ENCODE results near the gene FCRL2. TPM values are rescaled to one million over a fixed set of nuclear protein-coding genes. Genes with fewer than 3 reads are reported as not detected.

FCRL2 gene
- polyA plus RNA-seq, 3 donors: 0.65 TPM; not detected in 2

- H3K9me3 Mint-ChIP-seq: peaks cover 0 to 2% (median under 1%) of the 10 kb centered on the region in 7 donors
- Histone ChIP-seq H3K4me2 (replicated peaks; ENCODE audit: extremely low read depth, low read length, poor library complexity, severe bottlenecking) (no peak overlapping the region), H4K20me1 (ENCODE audit: insufficient read depth, low read length) (no peaks in the 10 kb centered on the region), H2AFZ (ENCODE audit: insufficient read depth, low read depth, low read length, poor library complexity, severe bottlenecking) (no peak overlapping the region), H3K79me2 (ENCODE audit: insufficient read depth, low read length) (no peaks in the 10 kb centered on the region), H3K9me3 (replicated peaks in 1 of 2; ENCODE audit: control insufficient read depth in 1 of 2, insufficient read depth in 1 of 2, low read length in 2 of 2) (no peaks in the 10 kb centered on the region), H3K27me3 (ENCODE audit: control insufficient read depth in 2 of 2, insufficient read depth in 2 of 2, low read length in 2 of 2) (peaks cover 0 to 2% of the 10 kb centered on the region in 2 donors), H3K4me3 (replicated peaks in 1 of 3; ENCODE audit: low read depth in 2 of 3, low read length in 3 of 3) (no peak overlapping the region), H3K9ac (ENCODE audit: insufficient read depth, low read length, poor library complexity, severe bottlenecking) (no peak overlapping the region), H3K36me3 (replicated peaks in 1 of 2; ENCODE audit: control insufficient read depth in 1 of 2, insufficient read depth in 2 of 2, low read length in 2 of 2) (no peaks in the 10 kb centered on the region), H3K27ac (ENCODE audit: low read depth in 1 of 2, low read length in 2 of 2) (no peak overlapping the region), H3K4me1 (ENCODE audit: control insufficient read depth in 1 of 2, insufficient read depth in 2 of 2, low read length in 2 of 2) (no peaks in the 10 kb centered on the region)
- peaks cover 0 to 7% (median 5%) of the 10 kb centered on the region in 3 donors for H3K27me3 Mint-ChIP-seq (ENCODE audit: low read depth in 3 of 3)
- no peak overlapping the region for H3K27ac Mint-ChIP-seq
- WGBS (ENCODE audit: insufficient coverage): 100% methylated on average over 4 of the region's 5 CpGs
- no peak overlapping the region for H3K4me3 Mint-ChIP-seq
- H3K4me1 Mint-ChIP-seq: no peaks in the 10 kb centered on the region
- no peaks in the 10 kb centered on the region for H3K36me3 Mint-ChIP-seq
- DNase-seq: no peak
- intact Hi-C loops (cut with micrococcal nuclease): no loop called here
- TF ChIP-seq CTCF (IDR thresholded peaks at IDR 0.05): no peak
Observed at GRCh38 chr1:157715736-157716135, 61.2 kb downstream of the FCRL2 start.

- no peak overlapping the region for H3K27ac Mint-ChIP-seq
- H3K27me3 Mint-ChIP-seq (ENCODE audit: low read depth in 3 of 3): peaks cover 4 to 9% (median 5%) of the 10 kb centered on the region in 3 donors
- intact Hi-C loops (cut with micrococcal nuclease): no loop called here
- H3K36me3 ChIP-seq (replicated peaks in 1 of 2; ENCODE audit: control insufficient read depth in 1 of 2, insufficient read depth in 2 of 2, low read length in 2 of 2): no peaks in the 10 kb centered on the region
- H3K4me2 ChIP-seq (replicated peaks; ENCODE audit: extremely low read depth, low read length, poor library complexity, severe bottlenecking): no peak overlapping the region
- H3K4me3 ChIP-seq (replicated peaks in 1 of 3; ENCODE audit: low read depth in 2 of 3, low read length in 3 of 3): no peak overlapping the region
- no peaks in the 10 kb centered on the region for H3K36me3 Mint-ChIP-seq
- H3K9me3 Mint-ChIP-seq: peaks cover 0 to 2% (median 0%) of the 10 kb centered on the region in 7 donors
- no peaks in the 10 kb centered on the region for H3K9me3 ChIP-seq (replicated peaks in 1 of 2; ENCODE audit: control insufficient read depth in 1 of 2, insufficient read depth in 1 of 2, low read length in 2 of 2)
- H3K4me1 Mint-ChIP-seq: no peaks in the 10 kb centered on the region
- H3K79me2 ChIP-seq (ENCODE audit: insufficient read depth, low read length): no peaks in the 10 kb centered on the region
- no peak overlapping the region for H2AFZ ChIP-seq (ENCODE audit: insufficient read depth, low read depth, low read length, poor library complexity, severe bottlenecking)
- H3K4me3 Mint-ChIP-seq: no peak overlapping the region
- no peak for TF ChIP-seq CTCF (IDR thresholded peaks at IDR 0.05)
- H3K27me3 ChIP-seq (ENCODE audit: control insufficient read depth in 2 of 2, insufficient read depth in 2 of 2, low read length in 2 of 2): peaks cover 0 to 2% of the 10 kb centered on the region in 2 donors
- no peak for DNase-seq
- H4K20me1 ChIP-seq (ENCODE audit: insufficient read depth, low read length): no peaks in the 10 kb centered on the region
- H3K9ac ChIP-seq (ENCODE audit: insufficient read depth, low read length, poor library complexity, severe bottlenecking): no peak overlapping the region
- no peaks in the 10 kb centered on the region for H3K4me1 ChIP-seq (ENCODE audit: control insufficient read depth in 1 of 2, insufficient read depth in 2 of 2, low read length in 2 of 2)
- no peak overlapping the region for H3K27ac ChIP-seq (ENCODE audit: low read depth in 1 of 2, low read length in 2 of 2)
Observed at GRCh38 chr1:157711802-157712201, 65.1 kb downstream of the FCRL2 start.
